Amygdala (tissue), 56 donors: ENCODE data around the gene CEACAM4.

Experiments
- DNase-seq, 56 donors: peaks; one replicate each; lab custom pipeline; 2025; lab: John Stamatoyannopoulos, UW

Gene CEACAM4

DNA sequence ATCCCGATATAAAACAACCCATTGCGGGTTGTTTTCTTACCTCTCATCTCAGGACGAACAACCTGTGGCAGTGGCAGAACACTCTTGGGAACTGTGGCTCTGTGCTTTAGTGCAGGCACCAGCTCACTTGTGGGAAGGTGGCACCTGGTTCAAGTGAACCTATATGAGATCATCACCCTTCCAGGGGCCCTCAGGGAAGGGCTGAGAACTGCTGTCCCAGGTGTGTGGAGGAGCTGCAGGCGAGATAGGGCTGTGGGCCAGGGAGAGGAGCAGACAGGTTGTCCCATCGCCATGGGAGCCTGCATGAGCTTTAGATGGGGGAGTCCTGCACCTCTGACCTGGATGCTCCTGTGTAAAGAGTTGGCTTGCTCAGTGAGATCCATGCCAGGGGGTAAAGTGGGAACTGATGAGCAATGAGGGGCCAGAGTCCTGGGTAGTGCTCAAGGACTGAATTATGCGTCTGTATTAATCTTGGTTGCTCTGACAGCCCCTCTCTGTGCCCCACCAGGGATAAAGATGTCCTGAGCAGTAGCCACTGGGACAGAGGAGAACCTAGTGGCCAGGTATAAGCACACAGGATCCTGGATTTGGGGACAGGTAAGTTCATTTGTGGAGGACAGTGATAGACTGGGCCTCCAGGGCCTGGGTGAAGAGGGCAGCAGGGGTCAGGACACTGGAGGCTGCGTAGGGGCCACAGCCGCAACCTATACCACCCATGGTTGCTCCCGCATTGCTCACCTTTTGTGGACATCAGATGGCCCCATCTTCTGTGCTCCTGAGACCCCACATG lies 8.7 kb downstream of the CEACAM4 start:
- DNase-seq = no peak

DNA sequence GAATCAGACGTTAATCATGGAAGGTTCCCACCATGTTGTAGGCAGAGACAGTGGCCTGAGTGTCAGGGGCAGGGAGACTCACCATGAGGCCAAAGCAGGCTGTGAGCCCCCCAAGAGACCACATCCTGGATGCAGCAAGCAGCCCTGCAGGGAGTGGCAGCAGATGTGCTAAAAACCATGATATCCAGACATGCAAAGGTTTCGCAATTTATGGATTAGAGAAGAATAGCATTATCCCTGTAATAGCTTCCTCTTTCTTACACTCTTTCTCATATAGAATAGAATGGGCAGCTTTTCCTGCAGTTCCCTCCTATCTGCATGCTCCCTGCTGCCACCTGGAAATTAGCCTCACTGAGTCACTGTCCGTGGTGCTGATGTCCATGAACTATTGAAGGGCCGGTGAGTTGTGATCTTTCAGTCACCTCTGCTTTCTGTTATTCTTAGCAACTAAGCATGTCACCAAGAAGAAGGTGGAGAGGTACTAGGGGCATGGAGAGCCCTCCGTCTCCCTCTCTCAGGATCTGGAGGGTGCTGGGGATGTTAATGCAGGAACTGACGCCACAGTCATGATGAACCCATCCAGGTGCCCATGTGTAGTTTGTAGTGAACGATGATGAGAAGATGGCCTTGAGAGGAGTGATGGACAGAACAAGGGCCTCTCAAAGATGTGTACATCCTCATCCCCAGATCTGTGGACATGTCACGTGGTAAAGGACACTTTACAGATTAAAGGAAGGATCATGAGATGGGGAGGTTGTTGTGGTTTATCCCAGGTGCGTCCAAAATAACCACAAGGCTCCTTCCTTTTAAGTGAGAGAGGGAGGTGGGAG lies 9.9 kb downstream of the CEACAM4 start:
- no peak for DNase-seq

DNA sequence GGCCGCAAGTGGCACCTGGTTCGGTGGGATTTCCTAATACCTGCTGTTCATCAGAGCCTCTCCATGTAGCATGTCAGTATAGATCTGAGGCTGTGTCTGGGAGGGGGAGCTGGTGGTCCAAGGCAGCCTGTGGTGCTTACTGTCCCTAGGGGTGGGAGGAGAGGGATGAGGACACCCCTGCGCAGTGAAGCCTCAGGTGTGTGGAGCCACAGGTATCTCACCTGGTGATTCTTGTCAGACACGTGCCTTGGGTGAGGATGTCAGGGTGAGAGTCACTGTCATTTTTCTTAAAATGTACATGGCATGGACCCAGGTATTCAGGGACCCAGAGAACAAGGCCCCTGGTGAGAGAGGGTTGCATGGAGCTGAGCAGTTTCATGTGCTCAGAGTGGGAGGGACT lies 11.7 kb downstream of the CEACAM4 start:
- DNase-seq = no peak

DNA sequence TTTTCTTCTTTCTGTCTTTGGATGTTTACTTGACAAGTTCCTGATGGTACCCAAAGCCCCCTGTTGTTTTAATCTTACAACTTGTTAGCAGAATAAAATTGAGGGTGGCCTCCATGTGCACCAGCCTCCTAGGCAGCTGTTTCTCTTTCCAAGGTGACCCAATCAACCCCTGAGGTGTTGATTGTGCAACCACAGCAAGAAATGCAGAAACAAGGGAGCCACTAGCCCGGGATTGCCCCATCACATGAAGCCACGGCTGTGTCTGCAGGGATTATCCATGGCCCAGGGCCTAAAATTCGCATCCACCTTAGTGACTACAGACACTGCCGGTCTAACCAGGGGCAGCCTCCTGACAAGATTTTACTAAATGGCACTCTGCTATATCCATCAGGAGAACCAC lies 14.4 kb downstream of the CEACAM4 start:
- no peak for DNase-seq

DNA sequence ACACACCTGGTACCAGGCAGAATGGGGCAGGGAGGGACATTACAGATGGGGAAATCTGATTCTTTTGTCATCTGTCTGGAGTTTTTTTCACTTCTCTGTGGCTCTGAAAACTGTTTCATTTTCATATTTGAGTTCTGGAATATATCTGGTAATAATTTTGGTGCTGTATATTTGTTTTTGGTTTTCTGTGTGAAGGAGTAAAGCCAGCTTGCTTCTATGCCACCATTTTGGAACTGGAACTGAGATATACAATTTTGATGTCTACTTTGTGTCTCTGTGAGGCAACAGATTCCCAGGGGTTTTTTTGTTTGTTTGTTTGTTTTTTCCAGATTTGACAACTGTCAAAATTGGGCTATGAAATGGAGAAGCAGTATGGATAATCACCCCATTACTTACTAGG lies 16.1 kb downstream of the CEACAM4 start:
- no peak for DNase-seq

DNA sequence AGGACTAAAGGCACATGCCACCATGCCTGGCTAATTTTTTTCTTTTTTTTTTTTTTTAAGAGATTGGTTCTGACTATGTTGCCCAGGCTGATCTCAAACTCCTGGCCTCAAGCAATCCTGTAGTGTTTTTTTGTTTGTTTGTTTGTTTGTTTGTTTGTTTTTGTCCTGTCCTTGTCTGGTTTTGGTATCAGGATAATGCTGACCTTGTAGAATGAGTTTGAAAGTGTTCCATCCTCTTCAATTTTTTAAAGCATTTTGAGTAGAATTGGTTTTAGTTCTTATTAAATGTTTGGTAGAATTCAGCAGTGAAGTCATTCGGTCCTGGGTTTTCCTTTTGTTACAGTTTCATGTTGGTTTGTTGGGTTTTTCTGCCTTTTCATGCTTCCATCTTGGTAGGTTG lies 19.2 kb downstream of the CEACAM4 start:
- DNase-seq = no peak

DNA sequence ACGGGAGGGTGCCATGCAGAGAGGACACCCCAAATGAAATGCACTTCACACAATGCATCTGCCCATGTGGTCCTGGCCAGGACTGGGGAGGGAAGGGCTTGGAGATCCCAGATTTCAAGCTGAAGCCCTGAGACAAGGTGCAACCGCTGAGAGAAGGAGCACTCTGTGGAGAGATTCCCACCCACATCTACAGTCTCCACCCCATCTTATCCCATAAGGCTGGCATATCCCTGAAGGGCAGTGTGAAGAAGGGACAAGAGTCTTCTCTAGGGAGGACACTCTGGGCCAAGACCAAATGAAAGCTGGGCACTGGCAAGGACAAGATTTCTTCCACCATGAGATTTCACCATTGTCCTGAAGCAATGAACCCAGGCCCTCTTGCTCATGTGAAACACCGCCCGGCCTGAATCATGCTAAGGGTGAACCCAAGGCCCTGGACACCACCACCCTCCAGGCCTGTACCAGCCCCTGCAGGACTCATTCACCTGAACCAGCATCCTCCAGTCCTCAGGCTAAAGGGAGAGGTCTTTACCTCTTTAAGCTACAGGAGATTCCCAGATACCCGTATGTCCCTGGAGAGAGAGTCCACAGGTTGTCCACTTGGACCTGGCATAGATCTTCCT lies 20.5 kb downstream of the CEACAM4 start:
- no peak for DNase-seq

DNA sequence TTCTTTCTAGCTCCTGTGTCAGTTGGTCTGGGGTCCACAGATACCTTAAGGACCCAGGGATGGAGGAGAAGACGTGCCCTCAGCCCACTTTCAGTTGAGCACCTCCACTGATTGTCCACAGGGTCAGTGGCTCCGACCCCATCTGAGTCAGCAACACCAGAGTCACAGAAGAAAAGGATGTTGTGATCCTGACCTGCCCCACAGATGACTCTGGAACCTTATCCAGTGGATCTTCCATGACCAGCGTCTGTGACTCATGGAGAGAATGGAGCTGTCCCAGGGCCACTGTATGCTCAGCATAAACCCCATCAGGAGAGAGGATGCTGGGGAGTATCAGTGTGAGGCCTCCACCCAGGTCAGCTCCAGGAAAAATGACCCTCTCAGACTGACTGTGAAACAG lies 22.0 kb downstream of the CEACAM4 start:
- no peak for DNase-seq

DNA sequence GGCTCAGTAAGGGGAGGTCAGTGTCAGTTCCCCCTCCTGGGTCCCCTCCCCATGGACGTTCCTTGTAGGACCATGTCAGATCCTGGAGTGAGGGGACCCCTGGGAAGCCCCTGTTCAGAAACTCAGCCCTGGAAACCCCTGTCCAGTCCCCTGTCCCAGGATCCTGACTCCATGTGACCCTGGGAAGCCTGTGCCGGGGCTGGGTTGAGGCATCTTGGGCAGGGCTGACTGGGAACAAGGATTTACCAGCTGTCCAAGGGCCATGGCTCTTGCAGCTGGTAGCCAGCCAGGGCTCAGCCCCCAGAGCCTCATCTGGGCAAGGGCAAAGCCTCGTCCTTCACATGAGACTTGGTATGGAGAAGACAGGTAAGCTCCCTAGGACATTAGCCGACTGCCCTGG lies 25.1 kb downstream of the CEACAM4 start:
- DNase-seq = no peak

DNA sequence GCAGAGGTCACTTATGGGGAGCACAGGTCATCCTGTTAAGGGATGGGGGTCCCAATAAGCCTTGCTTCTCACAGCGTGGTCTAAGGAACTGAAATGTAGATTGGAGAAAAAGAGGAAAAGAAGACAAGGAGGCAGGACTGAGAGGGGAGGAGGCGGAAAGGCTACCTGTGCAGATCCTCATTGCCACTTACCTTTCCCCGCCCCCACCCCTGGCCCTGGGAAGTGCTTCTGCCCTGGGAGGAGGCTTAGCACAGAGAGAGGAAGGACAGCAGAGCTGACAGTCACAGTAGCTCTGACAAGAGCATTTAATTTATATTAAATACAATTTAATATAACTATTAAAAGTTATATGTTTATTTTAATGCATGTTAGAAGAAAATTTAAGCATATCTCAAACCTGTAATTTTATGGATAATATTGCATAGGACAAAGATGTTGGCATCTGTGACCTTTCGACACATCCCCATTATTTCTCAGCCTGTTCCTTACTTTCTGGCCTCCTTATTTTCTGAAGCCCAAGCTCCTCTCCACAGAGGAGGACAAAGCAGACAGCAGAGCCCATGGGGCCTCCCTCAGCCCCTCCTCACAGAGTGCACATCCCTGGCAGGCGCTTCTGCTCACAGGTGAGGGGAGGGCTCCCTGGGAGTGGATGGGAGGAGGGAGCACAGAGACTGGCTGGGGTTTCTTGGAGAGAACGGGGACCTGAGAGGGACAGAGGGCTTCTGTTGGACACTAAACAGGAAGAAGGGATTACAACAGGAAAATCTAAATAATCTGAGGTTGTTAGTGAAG lies 27.5 kb downstream of the CEACAM4 start:
- no peak for DNase-seq

DNA sequence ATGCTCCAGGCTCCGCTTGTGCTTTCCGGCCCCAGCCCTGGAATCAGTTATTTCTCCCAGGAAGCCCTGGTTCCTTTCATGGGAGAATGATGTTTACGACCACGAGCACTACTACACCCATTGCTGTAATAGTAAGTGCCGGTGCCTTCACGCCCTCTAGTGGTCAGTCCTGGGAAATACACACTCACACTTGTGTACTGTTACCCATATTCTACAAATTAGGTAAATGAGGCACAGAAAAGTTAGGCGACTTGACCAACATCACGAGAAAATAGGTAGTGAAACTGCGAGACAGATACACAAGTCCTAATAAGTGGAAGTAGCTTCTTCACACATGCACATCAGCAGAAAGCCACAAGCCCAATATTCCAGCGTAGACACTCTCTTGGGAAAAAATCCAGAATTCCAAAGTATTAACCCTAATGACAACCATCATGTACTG lies 29.3 kb downstream of the CEACAM4 start:
- DNase-seq = peak in 38 of 56 donors; percentile 1 to 85 (median 22)

DNA sequence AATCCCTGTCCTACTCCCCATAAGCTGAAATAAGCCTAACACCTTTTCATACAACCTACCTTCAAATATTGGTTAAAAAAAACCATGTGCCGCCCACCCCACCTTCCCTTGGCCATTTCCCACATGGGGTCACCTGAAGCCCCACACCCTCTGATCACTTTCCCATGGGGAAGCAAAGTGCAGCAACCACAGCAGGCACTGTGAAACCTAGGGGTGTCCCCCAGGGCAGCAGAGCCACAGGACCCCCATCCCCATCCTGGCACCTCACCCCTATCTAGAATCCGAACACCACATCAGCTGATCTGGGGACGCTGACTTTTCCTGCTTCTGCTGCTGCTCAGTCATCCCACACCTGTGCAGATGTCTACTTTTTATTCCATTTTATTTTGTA lies 31.0 kb downstream of the CEACAM4 start:
- DNase-seq = no peak

DNA sequence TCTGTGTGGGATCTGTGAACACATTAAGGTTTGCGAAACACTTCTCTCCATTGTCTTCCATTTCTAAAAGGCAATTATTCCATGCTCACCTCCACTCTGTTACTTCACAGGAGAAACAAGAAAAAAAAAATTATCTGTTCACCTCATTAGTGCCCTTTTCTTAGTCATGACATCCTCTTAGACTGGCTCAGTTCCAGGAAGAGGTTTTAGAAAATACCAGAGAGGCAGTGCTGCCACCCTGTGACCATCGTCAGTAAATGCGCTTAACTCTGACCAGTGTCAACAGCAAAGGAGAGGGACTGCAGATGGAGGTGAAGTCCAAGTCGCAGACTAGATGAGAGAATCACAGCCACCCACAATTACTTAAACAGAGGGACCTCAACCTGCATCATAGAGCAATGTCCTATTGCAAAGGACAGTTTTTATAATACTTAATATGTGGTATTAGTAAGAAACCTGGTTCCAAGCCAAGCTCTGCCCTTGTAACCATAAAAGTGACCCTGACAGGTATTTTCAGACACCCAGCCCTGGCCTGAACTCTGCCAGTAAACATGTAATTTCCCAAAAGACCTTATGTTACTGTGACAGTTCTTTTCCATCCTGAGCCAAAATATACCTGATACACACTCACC lies 31.5 kb downstream of the CEACAM4 start:
- peak in 8 of 56 donors; percentile 2 to 26 (median 6) for DNase-seq

DNA sequence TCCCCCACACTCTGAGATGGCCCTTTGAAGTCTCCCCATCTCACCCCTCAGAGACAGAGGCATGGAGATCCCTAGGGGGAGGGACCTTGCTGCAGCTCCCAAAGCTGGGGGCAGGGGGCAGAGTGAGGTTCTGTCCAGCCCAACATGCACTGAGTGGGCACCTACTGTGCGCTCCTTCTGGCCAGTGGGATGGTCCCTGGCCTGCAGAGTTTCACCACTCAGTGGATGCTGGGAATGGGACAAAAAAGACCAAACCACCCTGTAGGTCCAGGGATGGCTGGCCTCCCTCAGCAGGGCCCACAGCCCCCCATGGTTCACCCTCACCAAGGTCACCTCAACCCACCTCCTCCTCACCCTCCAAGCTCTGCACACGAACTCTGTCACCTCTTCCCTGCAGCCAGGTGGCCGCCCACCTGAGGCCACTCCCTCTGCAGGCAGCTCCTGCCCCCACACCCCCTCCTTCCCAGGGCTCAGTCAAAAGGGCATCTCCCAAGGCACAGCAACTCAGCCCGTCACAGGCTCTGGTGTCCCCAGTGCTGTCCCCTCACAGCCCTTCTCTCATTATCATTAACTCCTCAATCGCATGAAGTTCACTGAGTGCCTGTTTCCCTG lies 34.8 kb downstream of the CEACAM4 start:
- no peak for DNase-seq

DNA sequence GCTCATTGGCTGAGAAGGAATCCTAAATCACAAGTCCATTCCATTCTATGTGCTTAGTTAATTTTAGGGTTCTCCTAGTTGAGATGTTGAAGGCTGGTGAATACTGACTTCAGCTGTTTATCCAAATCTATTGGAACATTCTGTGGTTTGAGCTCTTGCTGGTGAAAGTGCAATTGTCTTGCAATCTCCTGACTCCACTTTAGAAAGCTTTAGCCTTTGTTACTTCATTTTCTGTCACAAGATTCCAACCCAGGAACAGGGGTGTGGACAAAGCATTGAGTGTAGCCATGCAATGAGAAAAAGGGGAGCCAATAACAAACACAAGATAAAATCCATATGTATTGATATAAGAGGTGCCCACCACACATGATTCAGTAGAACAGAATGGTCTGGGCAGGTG lies 35.9 kb downstream of the CEACAM4 start:
- no peak for DNase-seq

DNA sequence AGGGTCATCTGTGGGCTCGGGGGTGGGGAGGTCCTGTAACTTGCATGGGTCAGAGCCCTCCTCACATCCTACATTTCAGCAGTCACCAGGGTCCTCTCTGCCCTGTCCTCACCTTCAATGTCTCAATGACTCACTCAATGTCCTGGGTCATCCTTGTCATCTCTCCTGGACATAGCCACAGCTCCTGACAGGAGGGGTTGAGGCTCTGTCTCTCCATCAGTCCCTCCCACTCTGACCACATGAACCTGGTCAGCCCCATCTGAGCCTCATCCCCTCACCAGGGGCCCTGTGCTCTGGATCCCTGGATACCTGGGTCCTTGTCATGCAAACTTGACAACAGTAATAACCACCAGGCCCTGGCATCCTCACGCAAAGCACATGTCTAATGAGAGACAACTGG lies 37.5 kb downstream of the CEACAM4 start:
- DNase-seq = no peak

DNA sequence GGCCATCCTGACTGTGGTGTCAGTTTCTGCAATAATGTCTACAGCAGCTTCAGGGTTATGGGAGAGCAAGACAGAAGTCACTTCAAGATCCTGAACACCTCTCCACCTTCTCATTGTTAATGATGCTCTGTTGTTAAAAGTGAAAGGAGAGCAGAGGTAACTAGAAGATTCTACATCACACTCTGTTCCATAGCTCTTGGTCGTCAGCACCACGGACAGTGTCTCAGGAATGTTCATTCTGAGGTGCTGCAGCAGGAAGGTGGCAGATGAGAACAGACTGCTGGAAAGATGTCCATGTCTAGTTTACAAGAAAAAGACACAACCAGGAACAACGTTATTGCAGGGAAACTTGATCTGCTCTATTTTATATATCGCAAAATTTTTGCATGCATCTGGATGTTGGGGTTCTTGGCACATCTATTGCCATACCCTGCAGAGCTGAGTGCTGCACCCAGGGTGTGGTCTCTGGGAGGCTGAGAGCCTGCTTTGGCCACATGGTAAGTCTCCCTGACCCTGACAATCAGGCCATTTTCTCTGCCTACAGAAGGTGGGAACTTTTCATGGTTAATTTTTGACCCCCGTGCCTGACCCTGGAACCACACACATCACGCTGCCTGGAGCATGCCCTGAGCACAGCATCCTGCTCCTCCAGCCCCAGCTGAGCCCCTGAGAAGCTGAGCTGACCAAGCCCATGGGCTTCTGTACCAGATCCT lies 38.2 kb downstream of the CEACAM4 start:
- no peak for DNase-seq

DNA sequence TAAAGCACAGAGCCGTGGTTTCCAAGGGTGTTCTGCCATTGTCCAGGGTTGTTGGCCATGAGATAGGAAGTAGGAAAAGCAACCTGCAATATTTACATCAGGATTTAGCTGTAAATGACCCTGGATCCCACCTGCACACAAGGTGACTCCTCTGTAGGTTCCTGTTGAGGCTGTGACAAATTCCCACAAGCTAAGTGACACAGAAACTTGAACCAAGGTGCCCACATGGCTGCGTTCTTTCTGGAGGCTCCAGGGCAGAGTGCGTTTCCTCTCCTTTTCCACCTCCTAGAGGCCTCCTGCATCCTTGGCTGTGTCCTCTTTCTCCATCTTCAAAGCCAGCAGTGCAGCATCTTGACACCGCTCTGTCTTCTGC lies 39.0 kb downstream of the CEACAM4 start:
- no peak for DNase-seq
